ENCODE measurements around the gene CEP250. TPM values are rescaled to one million over a fixed set of nuclear protein-coding genes. Genes with fewer than 3 reads are reported as not detected.

CEP250 gene
- total RNA-seq, 1 donor from 2014 or later, result 58.5 TPM

- no peak for DNase-seq (ENCODE audit: extremely low spot score, unreplicated experiment)
- peaks cover 4% of the 10 kb centered on the region for H3K27me3 Mint-ChIP-seq (ENCODE audit: unreplicated experiment)
- H3K4me3 Mint-ChIP-seq (ENCODE audit: unreplicated experiment), result no peak overlapping the region
- no peak for TF ChIP-seq CTCF (IDR thresholded peaks at IDR 0.05)
- H3K9me3 Mint-ChIP-seq (ENCODE audit: unreplicated experiment), result no peaks in the 10 kb centered on the region
- no peak overlapping the region for H3K27ac Mint-ChIP-seq (ENCODE audit: unreplicated experiment)
- no peaks in the 10 kb centered on the region for H3K36me3 Mint-ChIP-seq (ENCODE audit: unreplicated experiment)
- H3K4me1 Mint-ChIP-seq (ENCODE audit: unreplicated experiment), result no peaks in the 10 kb centered on the region
Measured at GRCh38 chr20:35421322-35421721, 34.1 kb upstream of the CEP250 start.

- no peak for TF ChIP-seq CTCF (IDR thresholded peaks at IDR 0.05)
- peak; percentile 90 for DNase-seq (ENCODE audit: extremely low spot score, unreplicated experiment)
- H3K36me3 Mint-ChIP-seq (ENCODE audit: unreplicated experiment), result no peaks in the 10 kb centered on the region
- H3K9me3 Mint-ChIP-seq (ENCODE audit: unreplicated experiment), result no peaks in the 10 kb centered on the region
- H3K4me1 Mint-ChIP-seq (ENCODE audit: unreplicated experiment), result peaks cover 46% of the 10 kb centered on the region
- H3K27ac Mint-ChIP-seq (ENCODE audit: unreplicated experiment), result peak overlapping the region; percentile 96
- H3K4me3 Mint-ChIP-seq (ENCODE audit: unreplicated experiment), result peak overlapping the region; percentile 12
- no peaks in the 10 kb centered on the region for H3K27me3 Mint-ChIP-seq (ENCODE audit: unreplicated experiment)
Measured at GRCh38 chr20:35431621-35432429, 23.6 kb upstream of the CEP250 start.

GRCh38 chr20:35432430-35432735 is 23.0 kb upstream of the CEP250 start:
- peaks cover 48% of the 10 kb centered on the region for H3K4me1 Mint-ChIP-seq (ENCODE audit: unreplicated experiment)
- DNase-seq (ENCODE audit: extremely low spot score, unreplicated experiment), result no peak
- H3K9me3 Mint-ChIP-seq (ENCODE audit: unreplicated experiment), result no peaks in the 10 kb centered on the region
- no peak overlapping the region for H3K4me3 Mint-ChIP-seq (ENCODE audit: unreplicated experiment)
- no peaks in the 10 kb centered on the region for H3K36me3 Mint-ChIP-seq (ENCODE audit: unreplicated experiment)
- H3K27me3 Mint-ChIP-seq (ENCODE audit: unreplicated experiment), result no peaks in the 10 kb centered on the region
- no peak for TF ChIP-seq CTCF (IDR thresholded peaks at IDR 0.05)
- peak overlapping the region; percentile 96 for H3K27ac Mint-ChIP-seq (ENCODE audit: unreplicated experiment)

GRCh38 chr20:35433337-35433736 is 22.1 kb upstream of the CEP250 start:
- Mint-ChIP-seq H3K4me3 (ENCODE audit: unreplicated experiment) (no peak overlapping the region), H3K27ac (ENCODE audit: unreplicated experiment) (no peak overlapping the region), H3K36me3 (ENCODE audit: unreplicated experiment) (no peaks in the 10 kb centered on the region), H3K27me3 (ENCODE audit: unreplicated experiment) (no peaks in the 10 kb centered on the region), H3K4me1 (ENCODE audit: unreplicated experiment) (peaks cover 57% of the 10 kb centered on the region), H3K9me3 (ENCODE audit: unreplicated experiment) (no peaks in the 10 kb centered on the region)
- DNase-seq (ENCODE audit: extremely low spot score, unreplicated experiment), result no peak
- no peak for TF ChIP-seq CTCF (IDR thresholded peaks at IDR 0.05)

- Mint-ChIP-seq H3K9me3 (ENCODE audit: unreplicated experiment) (no peaks in the 10 kb centered on the region), H3K27ac (ENCODE audit: unreplicated experiment) (no peak overlapping the region), H3K4me1 (ENCODE audit: unreplicated experiment) (peaks cover 67% of the 10 kb centered on the region), H3K27me3 (ENCODE audit: unreplicated experiment) (no peaks in the 10 kb centered on the region), H3K4me3 (ENCODE audit: unreplicated experiment) (no peak overlapping the region), H3K36me3 (ENCODE audit: unreplicated experiment) (no peaks in the 10 kb centered on the region)
- no peak for TF ChIP-seq CTCF (IDR thresholded peaks at IDR 0.05)
- DNase-seq (ENCODE audit: extremely low spot score, unreplicated experiment), result no peak
Measured at GRCh38 chr20:35434085-35435005, 21.1 kb upstream of the CEP250 start.

All from osteocyte (in vitro differentiated cells).